Mesenchymal stem cell (in vitro differentiated cells and primary cell): ENCODE results near the gene RNPS1.
"Not testable (repeated sequence)": the region's sequence is repeated elsewhere in the genome, so short reads cannot be mapped to it uniquely, and the experiment has no call there.

Experiments used
- DNase-seq: peaks from one replicate; pipeline ENCODE4 v3.0.0-alpha.2; 2013
- H2AFZ ChIP-seq: one replicate; pipeline ENCODE4 v1.6.1; 2013; ENCODE audit warnings: low read depth, mild to moderate bottlenecking, control low read depth, inconsistent platforms, low read length, moderate library complexity
- H2AK5ac ChIP-seq: 2 replicates; pipeline ENCODE4 v1.6.1; 2013; ENCODE audit warnings: low read length, moderate library complexity, mild to moderate bottlenecking, inconsistent platforms; ENCODE audit not compliant: severe bottlenecking
- H2BK120ac ChIP-seq: one replicate; pipeline ENCODE4 v1.6.1; 2013; ENCODE audit warnings: low read depth, mild to moderate bottlenecking, inconsistent platforms, low read length, moderate library complexity
- H2BK12ac ChIP-seq, 2 experiments: one replicate each; pipeline ENCODE4 v1.6.1; 2013; ENCODE audit warnings: inconsistent platforms in 2 of 2, low read length in 2 of 2, mild to moderate bottlenecking in 2 of 2, moderate library complexity in 2 of 2, control low read depth in 1 of 2
- H2BK15ac ChIP-seq: one replicate; pipeline ENCODE4 v1.6.1; 2013; ENCODE audit warnings: mild to moderate bottlenecking, low read depth, inconsistent platforms; ENCODE audit not compliant: poor library complexity, severe bottlenecking
- H2BK5ac ChIP-seq: 2 replicates; pipeline ENCODE4 v1.6.1; 2013; ENCODE audit warnings: low read depth, mild to moderate bottlenecking, low read length, control low read depth, inconsistent platforms; ENCODE audit not compliant: poor library complexity, severe bottlenecking
- H3K14ac ChIP-seq, 2 experiments: one replicate each; pipeline ENCODE4 v1.6.1; 2013; ENCODE audit warnings: inconsistent platforms in 2 of 2, low read length in 2 of 2, control low read depth in 1 of 2, mild to moderate bottlenecking in 1 of 2, moderate library complexity in 1 of 2
- H3K18ac ChIP-seq, 2 experiments: one replicate each; pipeline ENCODE4 v1.6.1; 2013; ENCODE audit warnings: inconsistent platforms in 2 of 2, low read length in 2 of 2, control low read depth in 1 of 2, low read depth in 1 of 2, mild to moderate bottlenecking in 1 of 2
- H3K23ac ChIP-seq, 2 experiments: one replicate each; pipeline ENCODE4 v1.6.1; 2013; ENCODE audit warnings: inconsistent platforms in 2 of 2, low read length in 2 of 2, mild to moderate bottlenecking in 2 of 2, moderate library complexity in 2 of 2, control low read depth in 1 of 2
- H3K27ac ChIP-seq: 2 replicates; pipeline ENCODE4 v1.5.1; 2013; ENCODE audit warnings: mild to moderate bottlenecking, moderate library complexity, low read length, control low read depth, inconsistent platforms; ENCODE audit not compliant: poor library complexity, severe bottlenecking
- H3K27me3 ChIP-seq, 2 experiments: 2 replicates each; pipeline versions ENCODE4 v1.6.1 to v1.7.0; 2013; ENCODE audit warnings: low read length in 2 of 2, mild to moderate bottlenecking in 2 of 2, moderate library complexity in 2 of 2, control low read depth in 1 of 2, inconsistent platforms in 1 of 2; ENCODE audit not compliant: control insufficient read depth in 1 of 2, insufficient read depth in 1 of 2
- H3K36me3 ChIP-seq, 2 experiments: 2 replicates each; pipeline versions ENCODE4 v1.6.1 to v1.7.0; 2013; ENCODE audit warnings: low read length in 2 of 2, control low read depth in 1 of 2, inconsistent platforms in 1 of 2, low read depth in 1 of 2, mild to moderate bottlenecking in 1 of 2; ENCODE audit not compliant: insufficient read depth in 2 of 2, control insufficient read depth in 1 of 2
- H3K4ac ChIP-seq, 2 experiments: one replicate each; pipeline ENCODE4 v1.6.1; 2013; ENCODE audit warnings: inconsistent platforms in 2 of 2, low read length in 2 of 2, mild to moderate bottlenecking in 2 of 2, moderate library complexity in 2 of 2, control low read depth in 1 of 2, low read depth in 1 of 2
- H3K4me1 ChIP-seq: 2 replicates; pipeline ENCODE4 v1.6.1; 2013; ENCODE audit warnings: low read depth, low read length, control low read depth; ENCODE audit not compliant: control insufficient read depth, insufficient read depth
- H3K4me2 ChIP-seq: 2 replicates; pipeline ENCODE4 v1.6.1; 2013; ENCODE audit warnings: low read length, mild to moderate bottlenecking, inconsistent platforms; ENCODE audit not compliant: poor library complexity, severe bottlenecking
- H3K4me3 ChIP-seq, 2 experiments: 2 replicates each; pipeline versions ENCODE4 v1.5.1 to v1.7.0; 2013; ENCODE audit warnings: low read length in 2 of 2, mild to moderate bottlenecking in 2 of 2, control low read depth in 1 of 2, low read depth in 1 of 2; ENCODE audit not compliant: insufficient read depth in 1 of 2
- H3K79me1 ChIP-seq: replicated peaks from 2 replicates; pipeline ENCODE4 v1.6.1; 2013; ENCODE audit warnings: mild to moderate bottlenecking, control low read depth, low read length, inconsistent platforms; ENCODE audit not compliant: poor library complexity, severe bottlenecking
- H3K9ac ChIP-seq: 2 replicates; pipeline ENCODE4 v1.7.0; 2013; ENCODE audit warnings: mild to moderate bottlenecking, low read length, moderate library complexity
- H3K9me3 ChIP-seq: 2 replicates; pipeline ENCODE4 v1.7.0; 2013; ENCODE audit warnings: mild to moderate bottlenecking, low read length; ENCODE audit not compliant: control insufficient read depth
- H4K8ac ChIP-seq: one replicate; pipeline ENCODE4 v1.6.1; 2013; ENCODE audit warnings: inconsistent platforms, mild to moderate bottlenecking, low read length, moderate library complexity
- H4K91ac ChIP-seq: one replicate; pipeline ENCODE4 v1.6.1; 2013; ENCODE audit warnings: mild to moderate bottlenecking, low read length, inconsistent platforms
- WGBS: methylation state at CpG from one replicate; pipeline ENCODE4 v1.1.7; 2013; ENCODE audit warnings: mixed read lengths; 5-methylcytosine and 5-hydroxymethylcytosine counted together

The RNPS1 gene

DNA sequence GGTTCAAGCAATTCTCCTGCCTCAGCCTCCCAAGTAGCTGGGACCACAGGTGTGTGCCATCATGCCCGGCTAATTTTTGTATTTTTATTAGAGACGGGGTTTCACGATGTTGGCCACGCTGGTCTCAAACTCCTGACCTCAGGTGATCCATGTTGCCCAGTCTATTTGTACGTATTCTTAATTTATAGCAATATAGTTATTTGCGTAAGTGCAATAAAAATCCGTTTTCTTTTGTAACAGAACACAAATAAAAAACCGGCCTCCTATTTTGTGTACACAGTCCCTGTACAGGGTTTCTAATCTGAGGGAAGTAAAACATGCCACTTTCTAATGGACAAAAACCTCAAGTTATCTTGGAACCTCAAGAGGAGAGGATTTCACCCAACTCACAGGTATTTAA, 7.7 kb downstream of the RNPS1 start:
- WGBS = 97% methylated on average over 5 of the region's 8 CpGs
- Histone ChIP-seq H2BK15ac (no peak overlapping the region), H3K4me1 (peaks cover 1% of the 10 kb centered on the region), H3K36me3 (peaks cover 63 to 92% of the 10 kb centered on the region in 2 experiments), H4K8ac (no peak overlapping the region), H3K4me2 (no peak overlapping the region), H3K27me3 (no peaks in the 10 kb centered on the region), H2AFZ (no peak overlapping the region), H2BK12ac (no peak overlapping the region), H2BK120ac (no peak overlapping the region), H3K4ac (no peak overlapping the region), H2AK5ac (no peak overlapping the region), H3K4me3 (no peak overlapping the region), H3K18ac (no peak overlapping the region), H3K14ac (no peak overlapping the region), H3K23ac (no peak overlapping the region), H3K79me1 (peaks cover 15% of the 10 kb centered on the region), H3K9ac (no peak overlapping the region), H2BK5ac (no peak overlapping the region), H3K27ac (no peak overlapping the region), H4K91ac (no peak overlapping the region), H3K9me3 (no peaks in the 10 kb centered on the region)
- DNase-seq = no peak

DNA sequence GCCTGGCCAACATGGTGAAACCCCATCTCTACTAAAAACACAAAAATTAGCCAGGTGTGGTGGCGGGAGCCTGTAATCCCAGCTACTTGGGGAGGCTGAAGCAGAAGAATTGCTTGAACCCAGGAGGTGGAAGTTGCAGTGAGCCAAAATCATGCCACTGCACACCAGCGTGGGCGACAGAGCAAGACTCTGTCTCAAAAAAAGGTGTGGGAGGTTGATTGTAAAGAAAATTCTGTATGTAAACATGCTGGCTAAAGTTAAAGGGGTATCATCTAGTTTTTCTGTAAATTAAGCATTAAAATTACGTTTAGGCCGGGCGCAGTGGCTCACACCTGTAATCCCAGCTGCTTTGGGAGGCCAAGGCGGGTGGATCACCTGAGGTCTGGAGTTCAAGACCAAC, 9.4 kb downstream of the RNPS1 start:
- not testable (repeated sequence) for H3K4me1 ChIP-seq, H3K14ac ChIP-seq, H2AFZ ChIP-seq, H3K9me3 ChIP-seq, H3K27ac ChIP-seq, H3K18ac ChIP-seq, H2BK5ac ChIP-seq, H3K23ac ChIP-seq, H4K91ac ChIP-seq, H4K8ac ChIP-seq, H3K4me2 ChIP-seq, H3K9ac ChIP-seq, DNase-seq, H3K27me3 ChIP-seq, H2BK12ac ChIP-seq, H2BK15ac ChIP-seq, H2AK5ac ChIP-seq, H3K4me3 ChIP-seq, H3K4ac ChIP-seq, H2BK120ac ChIP-seq
- WGBS = 98% methylated on average over 7 of the region's 7 CpGs
- peaks cover 72 to 96% of the 10 kb centered on the region in 2 experiments for H3K36me3 ChIP-seq
- H3K79me1 ChIP-seq = peaks cover 19% of the 10 kb centered on the region

DNA sequence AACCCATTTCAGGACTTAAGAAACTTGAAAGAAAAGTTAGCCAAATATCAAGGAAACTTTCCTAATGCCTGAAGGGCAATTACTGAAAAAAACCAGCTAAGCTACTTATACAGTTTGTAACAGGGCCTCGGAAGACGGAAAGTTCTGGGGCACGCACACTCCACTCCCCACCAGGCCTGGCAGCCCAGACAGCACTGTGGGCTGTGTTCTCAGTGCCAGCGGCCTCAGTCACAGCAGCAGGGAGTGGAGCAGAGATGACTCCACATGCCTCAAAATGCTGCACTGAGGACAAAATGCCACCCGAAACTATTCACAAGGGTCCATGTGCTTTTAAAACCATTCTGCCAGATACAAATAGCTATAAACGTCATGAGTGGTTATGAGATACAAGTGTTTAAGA, 10.2 kb downstream of the RNPS1 start:
- WGBS = 93% methylated on average over 5 of the region's 6 CpGs
- no peak overlapping the region for H2BK120ac ChIP-seq
- H3K4ac ChIP-seq = no peak overlapping the region
- no peak overlapping the region for H4K8ac ChIP-seq
- H3K4me1 ChIP-seq = peaks cover 2% of the 10 kb centered on the region
- no peak overlapping the region for H2BK5ac ChIP-seq
- H4K91ac ChIP-seq = no peak overlapping the region
- H3K79me1 ChIP-seq = peaks cover 19% of the 10 kb centered on the region
- H2AK5ac ChIP-seq = no peak overlapping the region
- DNase-seq = no peak
- H2BK15ac ChIP-seq = no peak overlapping the region
- no peak overlapping the region for H3K18ac ChIP-seq
- peaks cover 73 to 96% of the 10 kb centered on the region in 2 experiments for H3K36me3 ChIP-seq
- H3K4me3 ChIP-seq = no peak overlapping the region
- no peaks in the 10 kb centered on the region for H3K27me3 ChIP-seq
- H3K14ac ChIP-seq = no peak overlapping the region
- no peak overlapping the region for H2BK12ac ChIP-seq
- H3K4me2 ChIP-seq = no peak overlapping the region
- H3K27ac ChIP-seq = no peak overlapping the region
- no peak overlapping the region for H3K9ac ChIP-seq
- H2AFZ ChIP-seq = no peak overlapping the region
- no peak overlapping the region for H3K23ac ChIP-seq
- no peaks in the 10 kb centered on the region for H3K9me3 ChIP-seq

GRCh38 chr16:2256531-2257140, 11.3 kb downstream of the RNPS1 start:
- Histone ChIP-seq H4K91ac (no peak overlapping the region), H3K4ac (no peak overlapping the region), H3K4me2 (no peak overlapping the region), H2BK120ac (no peak overlapping the region), H3K23ac (no peak overlapping the region), H3K79me1 (peaks cover 18% of the 10 kb centered on the region), H3K14ac (no peak overlapping the region), H3K4me1 (peaks cover 9% of the 10 kb centered on the region), H3K27ac (no peak overlapping the region), H2AFZ (no peak overlapping the region), H2BK5ac (no peak overlapping the region), H4K8ac (no peak overlapping the region), H3K36me3 (peaks cover 72 to 90% of the 10 kb centered on the region in 2 experiments), H3K27me3 (no peaks in the 10 kb centered on the region), H2BK12ac (no peak overlapping the region), H3K9ac (no peak overlapping the region), H2AK5ac (no peak overlapping the region), H3K9me3 (no peaks in the 10 kb centered on the region), H3K4me3 (no peak overlapping the region), H3K18ac (no peak overlapping the region), H2BK15ac (no peak overlapping the region)
- 97% methylated on average over 12 of the region's 12 CpGs for WGBS
- no peak for DNase-seq
